NCI-H1092 treated with DMSO at 0.1 percent for 48 hours (cell line): ENCODE data around the gene RSPO3.
"Not testable (repeated sequence)": the region's sequence is repeated elsewhere in the genome, so short reads cannot be mapped to it uniquely, and the experiment has no call there.

Source experiments
- DNase-seq: peaks from one replicate; lab custom pipeline; 2025; lab: John Stamatoyannopoulos, UW

The RSPO3 gene, protein sequence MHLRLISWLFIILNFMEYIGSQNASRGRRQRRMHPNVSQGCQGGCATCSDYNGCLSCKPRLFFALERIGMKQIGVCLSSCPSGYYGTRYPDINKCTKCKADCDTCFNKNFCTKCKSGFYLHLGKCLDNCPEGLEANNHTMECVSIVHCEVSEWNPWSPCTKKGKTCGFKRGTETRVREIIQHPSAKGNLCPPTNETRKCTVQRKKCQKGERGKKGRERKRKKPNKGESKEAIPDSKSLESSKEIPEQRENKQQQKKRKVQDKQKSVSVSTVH

DNA sequence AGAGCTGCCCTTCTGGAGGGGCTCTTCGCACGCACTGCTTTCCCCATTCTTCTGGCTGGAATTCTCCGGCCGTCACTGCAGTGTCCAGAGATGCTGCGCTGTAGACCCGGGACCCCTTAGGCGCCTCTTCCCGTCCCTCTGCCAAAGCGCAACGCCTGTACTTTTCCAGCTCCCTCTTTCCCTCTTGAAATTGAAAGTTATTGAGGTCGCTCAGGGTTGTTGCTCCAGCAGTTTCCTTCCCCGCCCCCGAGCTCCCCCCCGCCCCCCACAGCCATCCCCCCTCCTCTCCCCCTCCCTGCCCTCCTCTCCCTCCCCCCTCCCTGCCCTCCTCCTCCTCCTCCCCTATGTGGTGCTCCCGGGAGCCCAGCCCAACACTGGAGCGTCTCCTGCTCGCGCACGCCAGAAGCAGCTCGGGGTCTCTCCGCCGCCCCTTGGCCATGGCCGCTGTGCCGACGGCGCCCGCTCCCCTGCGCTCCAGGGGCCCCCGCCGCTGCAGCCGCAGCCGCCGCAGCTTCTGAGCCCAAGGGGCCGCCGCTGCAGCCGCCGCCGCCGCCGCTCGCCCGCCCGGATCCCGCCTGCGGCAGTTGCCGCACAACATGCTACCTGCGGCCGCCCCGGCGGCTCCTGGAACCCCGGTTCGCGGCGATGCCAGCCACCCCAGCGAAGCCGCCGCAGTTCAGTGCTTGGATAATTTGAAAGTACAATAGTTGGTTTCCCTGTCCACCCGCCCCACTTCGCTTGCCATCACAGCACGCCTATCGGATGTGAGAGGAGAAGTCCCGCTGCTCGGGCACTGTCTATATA, at the start of gene RSPO3:
Gene RSPO3 (plus strand): TSS at position 374 of the 804 bp plus-strand sequence. CDS start 522 bp downstream, outside the sequence.
- DNase-seq = peak; percentile 44

DNA sequence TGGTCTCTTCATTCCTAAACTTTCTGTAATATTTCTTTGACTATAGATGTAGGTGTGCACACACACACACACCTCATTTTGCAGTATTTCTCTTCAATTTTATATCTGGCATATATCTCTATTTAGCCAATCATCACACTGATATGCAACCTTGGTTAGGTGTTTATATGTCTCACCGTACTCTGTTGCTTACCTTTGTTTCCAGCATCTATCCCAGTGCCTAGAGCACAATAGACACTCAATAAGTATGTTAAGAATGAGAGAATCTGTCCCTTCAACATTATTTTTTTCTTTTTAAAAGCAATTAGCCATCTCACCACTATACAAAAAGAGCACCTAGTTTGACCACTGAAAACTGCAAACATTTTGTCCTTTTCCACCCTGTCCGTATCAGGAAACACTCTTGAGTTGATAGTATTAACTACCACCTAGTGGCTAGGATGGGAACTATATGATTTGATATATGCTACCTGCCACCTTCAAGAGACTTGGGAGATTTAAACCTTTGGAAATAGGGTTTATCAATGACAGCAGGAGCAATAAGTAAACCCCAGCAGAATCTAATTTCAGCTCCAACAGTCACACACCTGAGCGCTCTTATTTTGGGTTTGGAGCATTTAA, 48.7 kb upstream of the RSPO3 start:
- peak; percentile 27 for DNase-seq

DNA sequence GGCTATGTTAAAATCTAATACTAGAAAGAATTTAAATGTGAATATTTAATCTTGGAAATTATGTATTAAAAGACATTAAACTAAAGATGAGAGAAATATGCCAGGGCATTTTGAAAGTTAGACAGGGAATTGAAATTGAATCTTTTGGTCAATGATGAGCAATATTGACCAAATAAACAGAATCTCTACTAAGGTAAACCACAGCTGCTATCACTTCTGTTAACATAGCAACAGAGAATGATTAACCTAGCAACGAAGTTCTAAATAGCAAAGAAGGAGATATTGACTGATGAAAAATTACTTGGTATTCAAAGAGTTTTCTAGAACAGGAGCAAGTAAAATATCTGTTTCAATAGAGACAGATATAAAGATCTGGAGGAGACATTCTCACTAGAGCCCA, 45.2 kb upstream of the RSPO3 start:
- DNase-seq = no peak

DNA sequence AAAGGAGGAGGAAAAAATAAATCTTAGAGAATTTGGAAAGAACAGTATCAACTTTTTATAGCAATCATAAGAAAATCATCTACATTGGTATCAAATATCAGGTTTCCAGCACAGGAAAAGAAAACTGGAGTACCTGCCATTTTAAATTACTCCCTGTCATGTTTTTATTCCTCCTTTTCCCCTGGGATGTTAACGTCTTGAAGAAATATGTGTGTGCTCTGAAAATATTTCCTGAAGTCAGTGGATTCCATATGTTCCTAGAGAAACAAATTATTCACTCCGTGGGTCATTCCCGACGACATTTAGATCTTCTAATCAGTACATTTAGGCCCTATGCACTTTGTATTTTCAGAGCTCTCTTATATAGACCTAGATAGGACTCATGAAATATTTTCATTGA, 42.0 kb upstream of the RSPO3 start:
- DNase-seq = no peak

DNA sequence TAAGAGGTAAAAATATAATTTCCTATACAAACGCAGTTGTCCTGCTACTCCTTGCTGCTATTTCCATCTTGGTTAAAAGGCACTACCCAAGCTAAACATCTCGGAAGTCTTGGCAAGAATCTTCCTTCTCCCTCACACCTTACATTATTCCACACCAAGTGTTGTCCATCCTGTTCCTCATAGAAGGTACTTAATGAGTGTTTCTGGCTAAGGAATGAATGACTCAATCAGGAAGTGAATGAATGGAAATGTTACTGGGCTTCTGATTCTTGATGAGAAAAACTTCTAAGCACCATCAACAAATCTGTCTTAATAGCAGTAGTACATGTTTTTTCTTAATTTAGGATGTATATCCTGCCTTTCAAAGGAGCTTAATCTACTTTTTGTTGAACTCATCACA, 40.6 kb upstream of the RSPO3 start:
- no peak for DNase-seq

- no peak for DNase-seq
These were observed 39.8 kb upstream of the RSPO3 start for GRCh38 chr6:127078669-127079068.

DNA sequence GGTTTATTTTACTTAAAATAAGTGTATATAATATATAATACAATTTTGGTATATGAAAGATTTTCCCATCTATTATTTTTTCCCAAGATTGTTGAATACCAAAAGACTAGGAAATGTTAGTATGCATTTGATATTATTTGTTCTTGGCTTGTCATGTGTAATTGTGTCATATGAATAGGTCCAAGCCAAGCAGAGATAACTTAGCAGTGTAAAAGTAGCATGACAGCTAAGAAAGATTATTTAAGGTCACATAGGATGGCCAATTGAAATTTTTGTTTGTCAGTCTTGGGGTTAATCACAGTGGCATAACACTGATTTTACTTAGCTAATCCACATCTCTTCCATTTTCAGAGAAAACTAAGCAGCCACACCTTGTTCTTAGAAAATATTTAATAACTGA, 38.8 kb upstream of the RSPO3 start:
- no peak for DNase-seq

DNA sequence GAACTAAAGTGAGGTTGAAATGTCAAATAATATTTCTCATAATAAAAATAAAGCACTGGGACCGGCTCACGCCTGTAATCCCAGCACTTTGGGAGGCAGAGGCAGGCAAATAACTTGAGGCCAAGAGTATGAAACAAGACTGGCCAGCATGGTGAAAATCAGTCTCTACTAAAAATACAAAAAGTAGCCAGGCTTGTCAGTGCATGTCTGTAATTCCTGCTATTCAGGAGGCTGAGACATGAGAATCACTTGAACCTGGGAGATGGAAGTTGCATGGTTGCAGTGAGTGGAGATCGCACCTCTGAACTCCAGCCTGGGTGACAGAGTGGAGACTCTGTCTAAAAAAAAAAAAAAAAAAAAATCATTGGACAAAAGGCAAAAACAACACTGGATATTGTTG, 38.4 kb upstream of the RSPO3 start:
- no peak for DNase-seq

- DNase-seq = no peak
These were observed 35.1 kb upstream of the RSPO3 start for GRCh38 chr6:127083231-127083962.

DNA sequence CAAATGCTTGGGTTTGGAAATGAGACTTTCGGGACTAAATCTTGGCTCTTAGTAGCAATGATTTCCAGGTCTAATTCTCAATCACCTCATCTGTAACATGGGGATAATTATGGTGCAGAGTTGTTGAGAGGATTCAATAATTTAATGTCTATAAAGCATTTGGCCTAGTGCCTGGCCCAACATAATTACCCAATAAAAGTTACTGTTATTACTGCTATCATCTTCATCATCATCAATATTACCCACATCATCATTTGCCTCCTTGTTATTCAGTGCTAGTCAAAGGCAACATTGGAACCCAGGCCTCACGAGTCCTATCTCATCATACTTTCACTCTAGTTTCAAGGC, 34.5 kb upstream of the RSPO3 start:
- DNase-seq = no peak

DNA sequence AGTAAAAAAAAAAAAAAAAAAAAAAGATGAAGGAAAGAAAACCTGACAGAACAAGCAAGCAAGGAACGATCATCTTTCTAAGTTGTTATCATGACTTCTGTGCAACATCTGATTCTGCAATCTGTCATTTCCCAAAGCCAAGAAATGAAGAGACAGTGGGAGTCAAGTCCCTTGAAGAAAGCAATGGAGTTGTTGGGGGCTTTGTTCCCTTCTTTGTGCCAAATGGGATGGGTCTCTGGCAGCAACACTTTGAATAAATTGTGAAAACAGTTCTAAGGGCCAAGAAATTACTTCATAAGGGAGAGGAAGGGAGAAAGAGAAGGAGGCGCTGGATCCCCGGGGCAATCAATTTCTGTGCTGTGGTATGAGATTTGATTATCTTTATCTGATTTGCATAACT, 33.3 kb upstream of the RSPO3 start:
- no peak for DNase-seq

GRCh38 chr6:127090051-127090450, 28.4 kb upstream of the RSPO3 start:
- DNase-seq = no peak

GRCh38 chr6:127092466-127092865, 26.0 kb upstream of the RSPO3 start:
- no peak for DNase-seq

DNA sequence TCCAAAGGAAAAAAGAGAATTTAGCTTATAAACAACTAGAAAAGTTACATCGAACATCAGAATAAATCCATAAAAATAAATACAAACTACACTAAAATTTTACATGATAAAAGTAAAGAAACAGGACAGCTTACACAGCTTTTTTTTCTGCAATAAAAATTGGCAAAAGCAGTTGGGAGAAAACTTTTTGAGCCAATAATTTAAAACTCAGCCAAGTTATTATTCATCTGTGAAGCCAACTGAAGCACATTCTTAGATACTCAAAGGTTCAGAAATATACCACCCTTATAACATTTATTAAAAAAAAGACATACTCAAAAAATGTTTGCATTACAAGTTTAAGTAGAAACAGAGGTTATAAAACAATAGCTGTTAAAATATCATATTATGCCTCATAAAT, 23.7 kb upstream of the RSPO3 start:
- no peak for DNase-seq

GRCh38 chr6:127096167-127096566, 22.3 kb upstream of the RSPO3 start:
- DNase-seq = no peak

DNA sequence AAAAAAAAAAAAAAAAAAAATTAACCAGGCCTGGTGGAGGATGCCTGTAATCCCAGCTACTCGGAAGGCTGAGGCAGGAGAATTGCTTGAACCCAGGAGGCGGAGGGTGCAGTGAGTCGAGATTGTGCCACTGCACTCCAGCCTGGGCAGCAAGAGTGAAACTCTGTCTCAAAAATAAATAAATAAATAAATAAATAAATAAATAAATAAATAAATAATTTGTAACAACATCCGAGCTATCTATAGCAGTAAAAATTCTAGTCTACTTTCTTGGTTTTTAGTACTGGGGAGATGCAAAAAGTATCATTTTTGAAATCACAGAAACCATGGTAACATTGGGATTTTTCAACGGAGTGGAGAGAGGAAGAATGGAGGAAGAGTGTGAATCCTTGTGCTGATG, 21.0 kb upstream of the RSPO3 start:
- DNase-seq = not testable (repeated sequence)

GRCh38 chr6:127100510-127101140, 17.8 kb upstream of the RSPO3 start:
- DNase-seq = no peak

DNA sequence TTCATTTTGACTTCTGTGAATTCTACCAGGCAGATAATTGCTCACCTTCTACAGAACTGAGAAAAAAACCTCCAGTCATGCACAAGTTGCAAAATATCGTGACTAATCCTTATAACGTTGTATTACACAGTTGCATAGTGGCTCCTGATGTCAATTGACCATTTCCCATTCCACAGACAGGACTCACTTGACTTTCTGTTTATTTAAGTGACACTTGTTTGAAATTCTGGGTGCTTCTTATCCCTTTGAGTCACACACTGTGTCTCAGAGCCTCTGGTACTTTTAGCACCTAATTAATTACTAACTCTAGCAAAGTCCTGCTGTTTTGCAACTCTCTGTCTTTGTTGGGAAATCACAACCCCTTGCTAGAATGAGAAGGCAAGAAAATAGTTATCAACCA, 16.2 kb upstream of the RSPO3 start:
- no peak for DNase-seq

DNA sequence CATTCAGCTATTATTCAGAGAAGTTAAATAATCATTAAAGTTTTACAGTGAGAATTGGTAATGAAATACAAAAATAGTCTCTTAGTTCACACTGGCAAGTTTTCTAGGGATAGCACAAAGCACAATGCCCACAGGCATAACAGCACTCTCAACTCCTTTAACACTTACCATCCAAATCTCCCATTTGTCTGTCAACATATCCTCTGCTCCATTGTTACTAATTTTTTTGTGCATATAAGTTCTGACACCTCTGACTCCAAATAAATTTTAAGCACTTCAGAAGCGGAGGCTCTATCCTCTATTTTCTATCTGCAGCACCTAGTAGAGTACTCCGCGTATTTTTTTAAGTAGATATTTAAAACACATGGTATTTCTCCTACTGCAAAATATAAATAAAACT, 15.6 kb upstream of the RSPO3 start:
- DNase-seq = no peak

DNA sequence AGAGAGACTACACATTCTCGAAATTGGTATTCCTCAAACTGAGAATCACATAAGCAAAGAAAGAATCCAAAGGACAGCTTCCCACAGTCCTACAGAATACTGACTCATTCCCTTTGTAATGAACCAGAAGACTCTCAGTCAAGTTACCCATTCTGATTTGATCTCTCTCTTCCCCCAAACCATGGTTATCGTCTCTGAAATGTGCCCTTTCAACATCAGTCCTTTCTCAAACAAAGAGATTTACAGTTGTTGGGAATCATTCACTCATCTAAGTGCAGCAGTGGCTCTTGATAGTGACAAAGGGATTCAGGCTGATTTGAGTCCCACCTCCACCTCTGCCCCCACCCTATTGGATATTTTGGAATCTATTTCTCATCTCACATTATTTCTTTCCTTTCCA, 15.0 kb upstream of the RSPO3 start:
- no peak for DNase-seq

- DNase-seq = no peak
These were observed 10.6 kb upstream of the RSPO3 start for GRCh38 chr6:127107916-127108315.

DNA sequence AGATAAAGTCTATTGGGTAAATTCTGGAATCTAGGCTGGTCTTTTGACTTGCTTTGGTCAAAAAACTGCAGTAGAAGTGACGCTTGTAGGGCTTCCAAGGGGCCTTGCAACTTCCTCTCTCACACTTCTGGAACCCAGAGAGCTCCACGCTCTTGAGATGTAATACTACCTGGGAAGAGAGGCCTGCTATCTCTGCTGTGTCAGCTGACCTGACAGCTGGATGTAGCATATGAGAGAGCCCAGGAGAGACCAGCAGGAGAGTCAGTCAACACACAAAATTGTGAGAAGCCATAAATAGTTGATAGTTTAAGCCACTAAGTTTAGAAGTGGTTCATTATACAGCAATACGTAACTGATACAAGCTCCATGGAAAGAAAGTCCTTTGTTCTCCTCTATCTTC, 7.8 kb upstream of the RSPO3 start:
- DNase-seq = no peak
